GM18951 (cell line): ENCODE measurements around the gene EZH1.
A peak's percentile ranks its signal among the peaks of the same experiment; 100 is the strongest.

ENCODE experiments used
- POLR2A ChIP-seq: IDR thresholded peaks from 4 replicates; pipeline ENCODE4 v1.6.1; 2011; ENCODE audit warnings: mild to moderate bottlenecking; ENCODE audit not compliant: insufficient read length, insufficient read depth; ENCODE audit errors: extremely low read depth
- in situ Hi-C: fragments of 300-500 bp; cut with MboI; formaldehyde crosslinking; loops from one replicate; pipeline ENCODE4 v1.12.0; 2022; ENCODE audit warnings: low sequenced_read_pairs, mixed read lengths, inconsistent platforms; ENCODE audit not compliant: unreplicated experiment

EZH1 gene

GRCh38 chr17:42690596-42690995 lies 54.2 kb downstream of the EZH1 start:
- in situ Hi-C loops = no loop called here

GRCh38 chr17:42687707-42688320 lies 57.0 kb downstream of the EZH1 start:
- in situ Hi-C loops = no loop called here
- no peak for TF ChIP-seq POLR2A

More at GRCh38 chr17:42690596-42690995, 54.2 kb downstream of the EZH1 start:
- no peak for TF ChIP-seq POLR2A

DNA sequence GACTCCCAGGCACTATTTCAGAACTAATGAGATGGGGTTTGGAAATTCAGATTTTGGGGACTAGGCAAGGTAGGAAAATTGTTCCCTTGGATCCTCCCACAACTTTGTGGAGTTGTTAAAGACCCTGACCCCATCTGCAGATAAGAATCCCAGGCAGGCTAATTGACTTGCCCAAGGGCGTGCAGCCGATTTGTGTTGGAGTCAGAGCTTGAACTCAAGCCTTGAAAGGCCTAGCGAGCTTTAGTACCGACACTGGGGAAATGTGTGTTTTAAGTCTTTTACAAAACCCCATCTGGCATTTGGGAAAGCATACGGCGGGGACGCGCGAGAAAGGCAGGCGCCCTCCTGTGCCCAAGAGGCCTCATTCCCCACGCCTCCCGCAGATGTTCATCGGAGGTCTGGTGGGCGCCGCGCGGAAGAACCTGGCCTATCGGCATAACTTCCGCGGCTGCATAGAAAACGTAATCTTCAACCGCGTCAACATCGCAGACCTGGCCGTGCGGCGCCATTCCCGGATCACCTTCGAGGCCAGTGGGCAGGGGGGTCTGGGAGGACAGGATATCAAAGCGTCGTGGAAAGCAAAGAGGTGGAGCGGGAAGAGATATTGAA lies 58.2 kb downstream of the EZH1 start:
- no peak for TF ChIP-seq POLR2A
- in situ Hi-C loops = no loop called here

GRCh38 chr17:42685831-42686230 lies 59.0 kb downstream of the EZH1 start:
- no peak for TF ChIP-seq POLR2A
- in situ Hi-C loops = no loop called here

GRCh38 chr17:42684929-42685556 lies 59.8 kb downstream of the EZH1 start:
- no peak for TF ChIP-seq POLR2A
- in situ Hi-C loops = no loop called here

DNA sequence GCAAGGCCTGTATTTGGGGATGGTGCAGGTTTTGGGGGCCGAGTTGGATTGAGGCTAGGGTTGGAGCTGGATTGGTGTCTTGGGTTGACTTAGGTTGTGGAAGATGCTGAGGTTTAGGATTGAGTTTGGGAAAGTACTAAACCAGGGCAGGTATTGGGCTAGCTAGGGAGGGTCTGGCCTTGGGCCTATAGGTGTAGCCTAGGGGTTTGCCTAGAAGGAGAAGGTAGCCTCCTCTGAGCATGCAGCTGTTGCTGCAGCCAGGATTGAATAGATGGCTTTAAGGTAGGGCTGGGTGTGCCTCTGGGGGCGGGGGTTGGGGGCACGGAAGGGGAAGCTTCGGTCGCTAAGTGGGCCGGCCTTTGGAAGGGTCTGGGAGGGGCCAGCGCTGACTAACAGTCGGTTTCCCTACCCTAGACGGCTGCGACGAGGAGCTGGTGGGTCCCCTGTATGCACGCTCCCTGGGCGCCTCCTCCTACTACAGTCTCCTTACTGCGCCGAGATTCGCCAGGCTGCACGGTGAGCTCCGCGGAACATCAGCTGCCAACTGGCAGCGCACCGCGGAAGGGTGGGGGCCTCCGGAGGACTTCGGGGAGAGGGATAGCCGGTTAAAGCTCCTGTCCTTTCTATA lies 61.3 kb downstream of the EZH1 start:
- TF ChIP-seq POLR2A = no peak
- in situ Hi-C loops = no loop called here

DNA sequence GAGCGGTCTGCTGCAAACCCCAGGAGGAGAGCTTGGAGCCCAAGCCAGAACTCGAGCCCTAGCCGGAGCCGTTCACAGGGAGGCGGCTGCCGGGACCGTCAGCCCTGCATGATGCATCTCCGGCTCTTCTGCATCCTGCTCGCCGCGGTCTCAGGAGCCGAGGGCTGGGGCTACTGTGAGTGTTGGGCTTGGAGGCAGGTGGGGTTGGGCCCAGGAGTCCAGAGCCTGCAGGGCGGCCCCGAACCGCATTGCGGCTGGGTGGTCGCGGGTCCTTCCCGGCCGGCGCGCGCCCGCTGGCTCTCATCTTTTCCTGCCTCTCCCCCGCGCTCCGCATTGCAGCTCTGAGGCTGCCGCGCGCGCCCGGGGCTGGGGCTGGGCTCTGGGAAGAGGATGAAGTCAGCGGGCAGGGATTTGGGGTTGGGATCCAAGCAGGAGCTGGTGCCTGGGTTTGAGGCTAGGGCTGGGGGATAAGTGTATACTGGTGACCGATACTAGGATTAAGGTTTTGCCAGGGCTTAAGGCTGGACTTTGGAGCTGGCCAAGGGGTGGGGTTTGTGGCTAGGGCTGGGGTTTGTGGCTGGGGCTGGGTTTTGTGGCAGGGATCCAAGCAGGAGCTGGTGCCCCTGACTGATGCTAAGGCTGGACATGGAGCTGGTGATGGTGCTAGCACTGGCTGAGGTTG lies 62.0 kb downstream of the EZH1 start:
- TF ChIP-seq POLR2A = no peak
- in situ Hi-C loops = no loop called here

GRCh38 chr17:42681976-42682721 lies 62.7 kb downstream of the EZH1 start, which contains the start of gene CNTNAP1:
Gene CNTNAP1, plus strand, starts transcription at chr17:42682531. Its CDS starts 299 bp downstream, at chr17:42682830.
- peak; percentile 37 for TF ChIP-seq POLR2A
- in situ Hi-C loops = no loop called here

GRCh38 chr17:42680331-42680808 lies 64.5 kb downstream of the EZH1 start:
- no peak for TF ChIP-seq POLR2A
- in situ Hi-C loops = no loop called here

- in situ Hi-C loops = no loop called here
- peak; percentile 64 for TF ChIP-seq POLR2A
These were observed 65.1 kb downstream of the EZH1 start for GRCh38 chr17:42679492-42680330.

DNA sequence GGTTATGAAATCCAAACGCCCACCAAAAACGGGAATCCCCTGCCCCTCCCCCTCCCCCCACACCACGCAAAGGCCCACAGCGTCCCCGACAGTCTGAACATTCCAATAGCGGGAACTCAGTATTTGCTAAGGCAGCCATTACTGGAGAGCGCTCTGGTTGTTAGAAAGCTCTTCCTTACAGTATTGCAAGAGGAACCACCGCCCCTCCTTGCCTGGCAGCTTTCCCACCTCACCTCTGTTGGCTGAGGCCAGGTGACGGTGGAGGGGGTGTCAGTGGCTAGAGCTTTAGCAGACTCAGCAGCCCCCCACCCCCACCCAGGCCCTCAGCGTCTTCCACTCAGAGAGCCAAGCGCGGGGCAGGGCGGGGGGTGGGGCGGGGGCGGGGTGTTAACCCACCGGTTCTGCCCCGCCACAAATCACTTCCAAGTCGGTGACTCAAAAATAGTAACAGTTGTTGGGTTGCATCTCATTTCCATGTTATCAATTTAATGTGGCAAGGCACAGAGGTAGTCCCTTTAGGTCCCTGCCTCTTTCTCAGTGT lies 65.8 kb downstream of the EZH1 start:
- in situ Hi-C loops = no loop called here
- TF ChIP-seq POLR2A = no peak

GRCh38 chr17:42677921-42678781 lies 66.7 kb downstream of the EZH1 start:
- in situ Hi-C loops = no loop called here
- peak; percentile 69 for TF ChIP-seq POLR2A
